ENCODE results near the gene SZRD1. TPM values are rescaled to one million over a fixed set of nuclear protein-coding genes. Genes with fewer than 3 reads are reported as not detected.

The SZRD1 gene
- total RNA-seq, 1 experiment from 2014 or later, result 114 TPM

GRCh38 chr1:16410803-16411202 is 43.8 kb downstream of the SZRD1 start:
- Histone ChIP-seq H3F3A (ENCODE audit: insufficient read depth, low read depth) (no peaks in the 10 kb centered on the region), H3K79me2 (ENCODE audit: low read depth) (no peaks in the 10 kb centered on the region), H2AFZ (no peak overlapping the region), H3K9me3 (ENCODE audit: insufficient read depth, low read depth) (no peaks in the 10 kb centered on the region), H3K4me2 (no peak overlapping the region), H3K4me1 (replicated peaks; ENCODE audit: insufficient read depth) (no peaks in the 10 kb centered on the region), H3K27me3 (ENCODE audit: insufficient read depth, low read depth) (no peaks in the 10 kb centered on the region), H3K9me2 (ENCODE audit: insufficient read depth) (no peaks in the 10 kb centered on the region), H3K36me3 (ENCODE audit: low read depth) (no peaks in the 10 kb centered on the region), H3K27ac (no peak overlapping the region), H3K4me3 (no peak overlapping the region), H4K20me1 (ENCODE audit: insufficient read depth) (no peaks in the 10 kb centered on the region)
- no peak for DNase-seq
- ChIA-PET POLR2A (ENCODE audit: unreplicated experiment) (no interaction called here), CTCF (no interaction called here)
- BruUV-seq (replicated peaks), result no TSS peak
- intact Hi-C loops (cut with micrococcal nuclease; ENCODE audit: unreplicated experiment), result no loop called here
- TF ChIP-seq EZH2 (IDR thresholded peaks at IDR 0.05; ENCODE audit: low read depth) (no peak), CTCF (conservative IDR thresholded peaks at IDR 0.05) (no peak)

- H2AFZ ChIP-seq, result no peak overlapping the region
- no peaks in the 10 kb centered on the region for H3K4me1 ChIP-seq (replicated peaks; ENCODE audit: insufficient read depth)
- H4K20me1 ChIP-seq (ENCODE audit: insufficient read depth), result no peaks in the 10 kb centered on the region
- H3F3A ChIP-seq (ENCODE audit: insufficient read depth, low read depth), result no peaks in the 10 kb centered on the region
- H3K9me3 ChIP-seq (ENCODE audit: insufficient read depth, low read depth), result no peaks in the 10 kb centered on the region
- H3K4me2 ChIP-seq, result no peak overlapping the region
- no peaks in the 10 kb centered on the region for H3K36me3 ChIP-seq (ENCODE audit: low read depth)
- TF ChIP-seq EZH2 (IDR thresholded peaks at IDR 0.05; ENCODE audit: low read depth), result no peak
- no peak for TF ChIP-seq CTCF (conservative IDR thresholded peaks at IDR 0.05)
- H3K9me2 ChIP-seq (ENCODE audit: insufficient read depth), result no peaks in the 10 kb centered on the region
- ChIA-PET POLR2A (ENCODE audit: unreplicated experiment) (no interaction called here), CTCF (no interaction called here)
- BruUV-seq (replicated peaks), result no TSS peak
- no peaks in the 10 kb centered on the region for H3K79me2 ChIP-seq (ENCODE audit: low read depth)
- H3K27me3 ChIP-seq (ENCODE audit: insufficient read depth, low read depth), result no peaks in the 10 kb centered on the region
- no peak overlapping the region for H3K4me3 ChIP-seq
- DNase-seq, result no peak
- intact Hi-C loops (cut with micrococcal nuclease; ENCODE audit: unreplicated experiment), result no loop called here
- no peak overlapping the region for H3K27ac ChIP-seq
Measured at GRCh38 chr1:16413191-16413590, 46.1 kb downstream of the SZRD1 start.

GRCh38 chr1:16418823-16419425 is 51.9 kb downstream of the SZRD1 start:
- DNase-seq, result no peak
- H3K9me2 ChIP-seq (ENCODE audit: insufficient read depth), result no peaks in the 10 kb centered on the region
- no peak for TF ChIP-seq CTCF (conservative IDR thresholded peaks at IDR 0.05)
- no peak for TF ChIP-seq EZH2 (IDR thresholded peaks at IDR 0.05; ENCODE audit: low read depth)
- H3K27me3 ChIP-seq (ENCODE audit: insufficient read depth, low read depth), result no peaks in the 10 kb centered on the region
- H3K36me3 ChIP-seq (ENCODE audit: low read depth), result no peaks in the 10 kb centered on the region
- H3K27ac ChIP-seq, result no peak overlapping the region
- H2AFZ ChIP-seq, result no peak overlapping the region
- no TSS peak for BruUV-seq (replicated peaks)
- H4K20me1 ChIP-seq (ENCODE audit: insufficient read depth), result no peaks in the 10 kb centered on the region
- no peak overlapping the region for H3K4me2 ChIP-seq
- H3K9me3 ChIP-seq (ENCODE audit: insufficient read depth, low read depth), result no peaks in the 10 kb centered on the region
- CTCF ChIA-PET, result no interaction called here
- no peaks in the 10 kb centered on the region for H3F3A ChIP-seq (ENCODE audit: insufficient read depth, low read depth)
- no peaks in the 10 kb centered on the region for H3K79me2 ChIP-seq (ENCODE audit: low read depth)
- intact Hi-C loops (cut with micrococcal nuclease; ENCODE audit: unreplicated experiment), result no loop called here
- no peak overlapping the region for H3K4me3 ChIP-seq
- H3K4me1 ChIP-seq (replicated peaks; ENCODE audit: insufficient read depth), result no peaks in the 10 kb centered on the region
- POLR2A ChIA-PET (ENCODE audit: unreplicated experiment), result no interaction called here
